Activated T-helper 1 cell treated with anti-CD3 and anti-CD28 coated beads, Interleukin-12 subunit alpha, Interleukin-12 subunit beta, Interleukin-2, Interleukin-4 antibody, amounts not matched to agents 30 ng/mL and 10 ng/mL and 1 ng/mL, durations not matched to agents 14 hours and 24 hours and 36 hours (primary cell): ENCODE measurements around the gene CLIP1. TPM values are rescaled to one million over a fixed set of nuclear protein-coding genes. Genes with fewer than 3 reads are reported as not detected.
A peak's percentile ranks its signal among the peaks of the same experiment; 100 is the strongest.
"Not testable (repeated sequence)": the region's sequence is repeated elsewhere in the genome, so short reads cannot be mapped to it uniquely, and the experiment has no call there.

Experiments
- DNase-seq: peaks from one replicate; pipeline ENCODE4 v3.0.0; 2021; ENCODE audit warnings: low spot score
- H3K27ac Mint-ChIP-seq: one replicate; pipeline ENCODE4 v1.8.0; 2021; ENCODE audit warnings: mild to moderate bottlenecking, mixed read lengths
- H3K27me3 Mint-ChIP-seq: one replicate; pipeline ENCODE4 v1.8.0; 2022; ENCODE audit warnings: mild to moderate bottlenecking, moderate library complexity, mixed read lengths; ENCODE audit not compliant: insufficient read depth
- H3K36me3 Mint-ChIP-seq: one replicate; pipeline ENCODE4 v1.8.0; 2021; ENCODE audit warnings: low read depth, mixed read lengths
- H3K4me1 Mint-ChIP-seq: one replicate; pipeline ENCODE4 v1.8.0; 2021; ENCODE audit warnings: low read depth, mixed read lengths
- H3K4me3 Mint-ChIP-seq: one replicate; pipeline ENCODE4 v1.8.0; 2021; ENCODE audit warnings: mild to moderate bottlenecking, moderate library complexity, mixed read lengths
- H3K9me3 Mint-ChIP-seq: one replicate; pipeline ENCODE4 v1.8.0; 2021; ENCODE audit warnings: mixed read lengths
- intact Hi-C: fragments of 100-400 bp; cut with micrococcal nuclease; formaldehyde crosslinking; loops from one replicate; pipeline ENCODE4 v1.15.1; 2024
- total RNA-seq: library from RNA; stranded (reverse); gene quantifications from 2 replicates; pipeline ENCODE4 v1.2.3, GENCODE V29; 2022

Gene CLIP1
- total RNA-seq, 1 donor from 2014 or later = 64.1 TPM

- Mint-ChIP-seq H3K27me3 (no peaks in the 10 kb centered on the region), H3K36me3 (peaks cover 20% of the 10 kb centered on the region), H3K4me1 (peaks cover 31% of the 10 kb centered on the region), H3K4me3 (no peak overlapping the region), H3K9me3 (no peaks in the 10 kb centered on the region), H3K27ac (peak overlapping the region; percentile 45)
- DNase-seq = no peak
- intact Hi-C loops = loop anchor here (1.0 kb wide), 1 partner anchor 10 kb away; no protein-coding TSS in a partner anchor
These were observed 19.2 kb downstream of the CLIP1 start for GRCh38 chr12:122403115-122403770.

GRCh38 chr12:122402264-122402663 is 20.2 kb downstream of the CLIP1 start:
- H3K4me3 Mint-ChIP-seq = no peak overlapping the region
- no peak for DNase-seq
- peaks cover 20% of the 10 kb centered on the region for H3K36me3 Mint-ChIP-seq
- intact Hi-C loops = no loop called here
- no peak overlapping the region for H3K27ac Mint-ChIP-seq
- peaks cover 31% of the 10 kb centered on the region for H3K4me1 Mint-ChIP-seq
- no peaks in the 10 kb centered on the region for H3K9me3 Mint-ChIP-seq
- H3K27me3 Mint-ChIP-seq = no peaks in the 10 kb centered on the region

- no peaks in the 10 kb centered on the region for H3K9me3 Mint-ChIP-seq
- H3K27me3 Mint-ChIP-seq = no peaks in the 10 kb centered on the region
- H3K36me3 Mint-ChIP-seq = peaks cover 28% of the 10 kb centered on the region
- peak overlapping the region; percentile 65 for H3K4me3 Mint-ChIP-seq
- DNase-seq = peak; percentile 38
- H3K27ac Mint-ChIP-seq = peak overlapping the region; percentile 66
- H3K4me1 Mint-ChIP-seq = peaks cover 30% of the 10 kb centered on the region
- intact Hi-C loops = loop anchor here (1.0 kb wide), 6 partner anchors 13 to 353 kb away; partner anchors contain the start of gene DENR
These were observed 22.7 kb downstream of the CLIP1 start for GRCh38 chr12:122399592-122400373.

- no peak for DNase-seq
- peaks cover 28% of the 10 kb centered on the region for H3K36me3 Mint-ChIP-seq
- H3K27me3 Mint-ChIP-seq = no peaks in the 10 kb centered on the region
- H3K27ac Mint-ChIP-seq = peak overlapping the region; percentile 66
- intact Hi-C loops = loop anchor here (1.0 kb wide), 5 partner anchors 22 to 353 kb away; partner anchors contain the start of gene DENR
- no peaks in the 10 kb centered on the region for H3K9me3 Mint-ChIP-seq
- peaks cover 31% of the 10 kb centered on the region for H3K4me1 Mint-ChIP-seq
- H3K4me3 Mint-ChIP-seq = no peak overlapping the region
These were observed 23.2 kb downstream of the CLIP1 start for GRCh38 chr12:122399254-122399591.

- intact Hi-C loops, H3K4me3 Mint-ChIP-seq, DNase-seq, H3K27ac Mint-ChIP-seq, H3K9me3 Mint-ChIP-seq, H3K27me3 Mint-ChIP-seq: not testable (repeated sequence)
- H3K36me3 Mint-ChIP-seq = peaks cover 22% of the 10 kb centered on the region
- peaks cover 27% of the 10 kb centered on the region for H3K4me1 Mint-ChIP-seq
These were observed 24.5 kb downstream of the CLIP1 start for GRCh38 chr12:122397981-122398380.

- Mint-ChIP-seq H3K36me3 (peaks cover 21% of the 10 kb centered on the region), H3K4me1 (peaks cover 19% of the 10 kb centered on the region), H3K9me3 (no peaks in the 10 kb centered on the region), H3K27ac (no peak overlapping the region), H3K27me3 (no peaks in the 10 kb centered on the region), H3K4me3 (no peak overlapping the region)
- no peak for DNase-seq
- intact Hi-C loops = no loop called here
These were observed 27.1 kb downstream of the CLIP1 start for GRCh38 chr12:122395319-122395718.

- Mint-ChIP-seq H3K4me3 (no peak overlapping the region), H3K27ac (no peak overlapping the region), H3K4me1 (peaks cover 13% of the 10 kb centered on the region), H3K36me3 (peaks cover 21% of the 10 kb centered on the region), H3K9me3 (no peaks in the 10 kb centered on the region), H3K27me3 (no peaks in the 10 kb centered on the region)
- intact Hi-C loops = no loop called here
- no peak for DNase-seq
These were observed 27.8 kb downstream of the CLIP1 start for GRCh38 chr12:122394626-122395194.

- no peaks in the 10 kb centered on the region for H3K27me3 Mint-ChIP-seq
- no peak overlapping the region for H3K4me3 Mint-ChIP-seq
- H3K27ac Mint-ChIP-seq = no peak overlapping the region
- H3K4me1 Mint-ChIP-seq = peaks cover 4% of the 10 kb centered on the region
- no peaks in the 10 kb centered on the region for H3K9me3 Mint-ChIP-seq
- H3K36me3 Mint-ChIP-seq = peaks cover 13% of the 10 kb centered on the region
- DNase-seq = no peak
- intact Hi-C loops = no loop called here
These were observed 28.7 kb downstream of the CLIP1 start for GRCh38 chr12:122393817-122394216.

- peaks cover 12% of the 10 kb centered on the region for H3K36me3 Mint-ChIP-seq
- H3K27ac Mint-ChIP-seq = no peak overlapping the region
- H3K27me3 Mint-ChIP-seq = no peaks in the 10 kb centered on the region
- peaks cover 4% of the 10 kb centered on the region for H3K4me1 Mint-ChIP-seq
- intact Hi-C loops = no loop called here
- H3K4me3 Mint-ChIP-seq = no peak overlapping the region
- DNase-seq = no peak
- H3K9me3 Mint-ChIP-seq = no peaks in the 10 kb centered on the region
These were observed 30.1 kb downstream of the CLIP1 start for GRCh38 chr12:122392411-122392810.

- intact Hi-C loops = no loop called here
- peaks cover 6% of the 10 kb centered on the region for H3K4me1 Mint-ChIP-seq
- no peaks in the 10 kb centered on the region for H3K27me3 Mint-ChIP-seq
- no peak overlapping the region for H3K4me3 Mint-ChIP-seq
- no peak overlapping the region for H3K27ac Mint-ChIP-seq
- peaks cover 4% of the 10 kb centered on the region for H3K36me3 Mint-ChIP-seq
- no peaks in the 10 kb centered on the region for H3K9me3 Mint-ChIP-seq
- no peak for DNase-seq
These were observed 32.8 kb downstream of the CLIP1 start for GRCh38 chr12:122389677-122390076.

- no peaks in the 10 kb centered on the region for H3K9me3 Mint-ChIP-seq
- intact Hi-C loops = no loop called here
- no peak for DNase-seq
These were observed 34.6 kb downstream of the CLIP1 start for GRCh38 chr12:122387887-122388286.

GRCh38 chr12:122385171-122386016 is 37.1 kb downstream of the CLIP1 start:
- H3K36me3 Mint-ChIP-seq = peaks cover 5% of the 10 kb centered on the region
- intact Hi-C loops = no loop called here
- DNase-seq = no peak

More at GRCh38 chr12:122387887-122388286, 34.6 kb downstream of the CLIP1 start:
- Mint-ChIP-seq H3K4me1 (peaks cover 5% of the 10 kb centered on the region), H3K27ac (no peak overlapping the region), H3K4me3 (no peak overlapping the region), H3K27me3 (no peaks in the 10 kb centered on the region), H3K36me3 (peaks cover 4% of the 10 kb centered on the region)

More at GRCh38 chr12:122385171-122386016, 37.1 kb downstream of the CLIP1 start:
- Mint-ChIP-seq H3K9me3 (no peaks in the 10 kb centered on the region), H3K27me3 (no peaks in the 10 kb centered on the region), H3K27ac (no peak overlapping the region), H3K4me1 (peaks cover 10% of the 10 kb centered on the region), H3K4me3 (no peak overlapping the region)
